HG02970 (cell line): ENCODE measurements around the gene ATP8B1.
"Not testable (repeated sequence)": the region's sequence is repeated elsewhere in the genome, so short reads cannot be mapped to it uniquely, and the experiment has no call there.

ENCODE experiments used
- ATAC-seq: cut with Tn5 transposase; IDR thresholded peaks from one replicate; pipeline ENCODE4 v1.9.1; 2021; ENCODE audit warnings: mild to moderate bottlenecking, moderate library complexity, moderate number of reproducible peaks; ENCODE audit not compliant: unreplicated experiment, low FRiP score

The ATP8B1 gene

GRCh38 chr18:57737400-57738060, 65.6 kb downstream of the ATP8B1 start:
- no peak for ATAC-seq

- ATAC-seq: not testable (repeated sequence)
Observed at GRCh38 chr18:57735042-57735441, 68.1 kb downstream of the ATP8B1 start.

- no peak for ATAC-seq
Observed at GRCh38 chr18:57733861-57734260, 69.3 kb downstream of the ATP8B1 start.

GRCh38 chr18:57730146-57730545, 73.0 kb downstream of the ATP8B1 start:
- ATAC-seq: no peak

GRCh38 chr18:57728941-57729511, 74.1 kb downstream of the ATP8B1 start:
- ATAC-seq: no peak

- ATAC-seq: no peak
Observed at GRCh38 chr18:57727952-57728807, 74.9 kb downstream of the ATP8B1 start.

GRCh38 chr18:57719211-57719935, 83.7 kb downstream of the ATP8B1 start:
- ATAC-seq: not testable (repeated sequence)

GRCh38 chr18:57716549-57716948, 86.6 kb downstream of the ATP8B1 start:
- ATAC-seq: no peak

GRCh38 chr18:57715671-57716070, 87.4 kb downstream of the ATP8B1 start:
- ATAC-seq: no peak

- ATAC-seq: no peak
Observed at GRCh38 chr18:57715073-57715472, 88.0 kb downstream of the ATP8B1 start.

GRCh38 chr18:57710226-57710625, 92.9 kb downstream of the ATP8B1 start:
- no peak for ATAC-seq

GRCh38 chr18:57709335-57709734, 93.8 kb downstream of the ATP8B1 start:
- ATAC-seq: no peak

- ATAC-seq: no peak
Observed at GRCh38 chr18:57708288-57708687, 94.8 kb downstream of the ATP8B1 start.

GRCh38 chr18:57705832-57706595, 97.1 kb downstream of the ATP8B1 start:
- no peak for ATAC-seq

- no peak for ATAC-seq
Observed at GRCh38 chr18:57705011-57705410, 98.1 kb downstream of the ATP8B1 start.

GRCh38 chr18:57698571-57699276, 104.4 kb downstream of the ATP8B1 start:
- no peak for ATAC-seq

GRCh38 chr18:57697426-57697825, 105.7 kb downstream of the ATP8B1 start:
- no peak for ATAC-seq

GRCh38 chr18:57696271-57696670, 106.8 kb downstream of the ATP8B1 start:
- no peak for ATAC-seq

GRCh38 chr18:57691363-57691762, 111.8 kb downstream of the ATP8B1 start:
- ATAC-seq: no peak
